NCI-H82 (cell line): Measurements from ENCODE around the gene C17orf107.

Experiments
- DNase-seq: peaks from one replicate; lab custom pipeline; 2025; lab: John Stamatoyannopoulos, UW

C17orf107 gene

GRCh38 chr17:4948166-4948930 is 49.0 kb downstream of the C17orf107 start, which contains the start of gene PFN1:
TSS of gene PFN1 (minus strand) at chr17:4948530. CDS start at chr17:4948394, 136 bp downstream.
- DNase-seq: peak; percentile 94

- peak; percentile 93 for DNase-seq
These were observed 49.6 kb downstream of the C17orf107 start for GRCh38 chr17:4948931-4949320.

GRCh38 chr17:4949321-4950074 is 50.2 kb downstream of the C17orf107 start:
- peak; percentile 93 for DNase-seq

GRCh38 chr17:4950075-4950745 is 50.9 kb downstream of the C17orf107 start:
- peak; percentile 71 for DNase-seq

- peak; percentile 91 for DNase-seq
These were observed 51.4 kb downstream of the C17orf107 start, which contains the start of gene ENO3 for GRCh38 chr17:4950746-4951204. TSS of gene ENO3 (plus strand) at chr17:4951119. CDS start at chr17:4951830, 711 bp downstream.

- DNase-seq: peak; percentile 70
These were observed 52.1 kb downstream of the C17orf107 start for GRCh38 chr17:4951486-4951885.
